Uterus (tissue), 2 donors: ENCODE data around the gene NRDE2.

Experiments used
- POLR2A ChIP-seq, 2 donors: fragments of 450-650 bp; IDR thresholded peaks; one replicate each; pipeline ENCODE4 v1.6.1; 2016; ENCODE audit warnings: antibody characterized with exemption in 2 of 2, mild to moderate bottlenecking in 1 of 2, moderate library complexity in 1 of 2
- TF ChIP-seq, protein P1 (sequence below), 4 experiments: fragments of 200-600 bp in 2 of 4; fragments of 450-650 bp in 2 of 4; sonication (generic) in 2 of 4; IDR thresholded peaks; one replicate each; pipeline ENCODE4 v1.5.1; 2016 to 2019; ENCODE audit warnings: antibody characterized with exemption in 4 of 4, mild to moderate bottlenecking in 2 of 4, moderate library complexity in 1 of 4

DNA sequence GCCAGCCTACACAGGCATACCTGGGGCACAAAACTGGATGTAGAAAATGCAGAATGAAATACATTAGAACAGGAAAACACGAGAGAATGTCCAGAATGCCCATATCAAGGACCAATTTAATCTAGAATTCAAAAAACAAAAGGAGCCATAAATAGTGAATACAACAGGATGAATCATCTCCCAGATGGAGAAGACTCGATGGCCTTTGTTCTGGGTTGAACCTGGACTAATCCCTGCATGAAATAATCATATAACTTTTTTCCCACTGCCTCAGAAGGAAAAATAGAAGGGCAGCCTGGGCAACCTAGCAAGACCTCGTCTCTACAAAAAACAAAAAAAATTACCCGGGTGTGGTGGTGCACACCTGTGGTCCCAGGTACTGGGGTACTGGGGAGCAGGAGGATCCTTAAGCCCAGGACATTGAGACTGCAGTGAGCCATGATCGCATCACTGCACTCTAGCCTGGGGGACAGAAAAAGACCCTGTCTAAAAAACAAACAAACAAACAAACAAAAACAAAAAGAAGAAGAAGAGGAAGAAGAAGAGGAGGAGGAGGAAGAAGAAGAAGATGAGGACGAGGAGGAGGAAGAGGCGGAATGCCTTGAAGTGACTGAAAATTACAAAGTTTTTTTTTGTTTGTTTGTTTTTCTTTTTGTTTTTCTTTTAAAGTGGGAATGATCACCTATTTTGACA is 30.3 kb upstream of the NRDE2 start:
- TF ChIP-seq, protein P1, sequence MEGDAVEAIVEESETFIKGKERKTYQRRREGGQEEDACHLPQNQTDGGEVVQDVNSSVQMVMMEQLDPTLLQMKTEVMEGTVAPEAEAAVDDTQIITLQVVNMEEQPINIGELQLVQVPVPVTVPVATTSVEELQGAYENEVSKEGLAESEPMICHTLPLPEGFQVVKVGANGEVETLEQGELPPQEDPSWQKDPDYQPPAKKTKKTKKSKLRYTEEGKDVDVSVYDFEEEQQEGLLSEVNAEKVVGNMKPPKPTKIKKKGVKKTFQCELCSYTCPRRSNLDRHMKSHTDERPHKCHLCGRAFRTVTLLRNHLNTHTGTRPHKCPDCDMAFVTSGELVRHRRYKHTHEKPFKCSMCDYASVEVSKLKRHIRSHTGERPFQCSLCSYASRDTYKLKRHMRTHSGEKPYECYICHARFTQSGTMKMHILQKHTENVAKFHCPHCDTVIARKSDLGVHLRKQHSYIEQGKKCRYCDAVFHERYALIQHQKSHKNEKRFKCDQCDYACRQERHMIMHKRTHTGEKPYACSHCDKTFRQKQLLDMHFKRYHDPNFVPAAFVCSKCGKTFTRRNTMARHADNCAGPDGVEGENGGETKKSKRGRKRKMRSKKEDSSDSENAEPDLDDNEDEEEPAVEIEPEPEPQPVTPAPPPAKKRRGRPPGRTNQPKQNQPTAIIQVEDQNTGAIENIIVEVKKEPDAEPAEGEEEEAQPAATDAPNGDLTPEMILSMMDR (IDR thresholded peaks at IDR 0.05), result no peak
- TF ChIP-seq POLR2A (IDR thresholded peaks at IDR 0.05), result no peak
